GM12892 (cell line): Measurements from ENCODE around the gene OR10C1.

ENCODE experiments used
- DNase-seq: peaks from one replicate; pipeline ENCODE4 v3.0.0; 2011; ENCODE audit not compliant: insufficient read length
- FAIRE-seq: peaks from 2 replicates; lab custom pipeline; 2011; peaks lifted over from hg19 to GRCh38; lab: Jason Lieb, UNC
- POLR2A ChIP-seq: IDR thresholded peaks from 2 replicates; pipeline ENCODE4 v1.6.1; 2011; ENCODE audit warnings: low read depth, low read length, control low read depth
- POLR2AphosphoS5 ChIP-seq: IDR thresholded peaks from 2 replicates; pipeline ENCODE4 v1.6.1; 2011; ENCODE audit warnings: low read depth, low read length, control low read depth
- TAF1 ChIP-seq: IDR thresholded peaks from 2 replicates; pipeline ENCODE4 v1.6.1; 2011; ENCODE audit warnings: low read depth, mild to moderate bottlenecking, control low read depth, low read length, borderline replicate concordance

The OR10C1 gene

GRCh38 chr6:29479560-29479959 lies 40.5 kb downstream of the OR10C1 start:
- no peak for TF ChIP-seq TAF1
- TF ChIP-seq POLR2A: no peak
- no peak for TF ChIP-seq POLR2AphosphoS5
- FAIRE-seq: no peak
- no peak for DNase-seq

DNA sequence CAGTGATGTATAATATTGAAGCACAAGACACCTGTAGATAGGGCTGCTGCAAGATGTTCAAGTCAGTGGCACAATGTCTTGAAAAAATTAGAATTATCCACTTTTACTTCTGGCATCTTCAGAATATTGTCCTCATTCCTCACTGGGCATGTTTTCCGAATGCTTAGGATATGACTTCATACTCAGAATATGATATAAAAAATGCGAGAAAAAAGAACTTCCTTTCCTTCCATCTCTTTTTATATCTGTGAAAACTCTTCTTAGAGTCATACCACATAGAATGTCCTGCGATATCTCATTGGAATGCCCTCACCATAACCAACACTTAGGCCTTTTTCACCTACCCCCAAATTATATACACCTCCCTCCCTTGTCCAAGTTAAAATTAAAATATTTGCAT lies 44.1 kb downstream of the OR10C1 start:
- TF ChIP-seq POLR2A (no peak), POLR2AphosphoS5 (no peak), TAF1 (no peak)
- FAIRE-seq: no peak
- no peak for DNase-seq

GRCh38 chr6:29483735-29484134 lies 44.6 kb downstream of the OR10C1 start:
- DNase-seq: no peak
- no peak for TF ChIP-seq POLR2AphosphoS5
- TF ChIP-seq TAF1: no peak
- no peak for TF ChIP-seq POLR2A
- no peak for FAIRE-seq

DNA sequence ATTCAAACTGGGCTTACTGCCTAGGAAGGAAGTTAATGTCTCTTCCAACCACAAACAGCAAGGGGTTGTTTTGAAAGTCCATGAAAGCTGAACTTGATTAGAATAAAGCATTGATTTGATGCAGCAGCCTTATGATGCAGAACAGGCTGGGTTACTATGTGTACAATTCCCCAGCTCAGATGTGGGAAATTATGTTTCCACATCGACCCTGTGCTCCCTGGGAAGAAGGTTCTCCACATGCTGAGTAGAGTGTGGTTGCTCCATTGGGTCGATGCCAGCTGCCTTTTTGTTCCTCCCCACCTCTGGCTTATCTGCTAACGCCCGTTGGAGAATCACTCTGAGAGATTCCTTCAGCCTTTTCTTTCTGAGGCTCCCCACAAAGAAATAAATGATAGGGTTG lies 47.5 kb downstream of the OR10C1 start:
- DNase-seq: no peak
- FAIRE-seq: no peak
- TF ChIP-seq POLR2AphosphoS5: no peak
- TF ChIP-seq POLR2A: no peak
- TF ChIP-seq TAF1: no peak

DNA sequence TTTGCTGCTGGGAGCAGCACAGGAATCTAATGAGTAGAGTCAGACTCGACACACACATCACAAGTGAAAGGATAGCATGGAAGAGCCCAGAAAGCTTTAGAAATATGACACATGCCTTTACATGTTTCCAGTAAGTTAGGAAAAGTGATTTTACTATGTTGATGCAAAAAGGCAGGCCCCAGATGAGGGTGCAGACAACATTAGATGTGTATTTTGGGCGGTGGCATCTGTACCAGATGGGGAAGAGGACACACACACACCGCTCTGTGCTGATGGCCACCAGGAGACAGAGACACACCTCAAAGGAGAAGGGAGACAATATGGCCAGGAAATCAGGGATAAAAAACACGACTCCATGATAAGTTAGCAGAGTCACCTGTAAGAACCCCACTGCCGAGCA lies 48.0 kb downstream of the OR10C1 start:
- TF ChIP-seq TAF1 (no peak), POLR2AphosphoS5 (no peak), POLR2A (no peak)
- FAIRE-seq (no peak), DNase-seq (no peak)

- TF ChIP-seq TAF1: no peak
- TF ChIP-seq POLR2AphosphoS5: no peak
- TF ChIP-seq POLR2A: no peak
- FAIRE-seq (no peak), DNase-seq (no peak)
These were observed 48.6 kb downstream of the OR10C1 start, which contains the start of gene MAS1L for GRCh38 chr6:29487660-29488059. Gene MAS1L, minus strand, starts transcription at chr6:29487956. Its CDS starts 54 bp downstream, at chr6:29487902.

DNA sequence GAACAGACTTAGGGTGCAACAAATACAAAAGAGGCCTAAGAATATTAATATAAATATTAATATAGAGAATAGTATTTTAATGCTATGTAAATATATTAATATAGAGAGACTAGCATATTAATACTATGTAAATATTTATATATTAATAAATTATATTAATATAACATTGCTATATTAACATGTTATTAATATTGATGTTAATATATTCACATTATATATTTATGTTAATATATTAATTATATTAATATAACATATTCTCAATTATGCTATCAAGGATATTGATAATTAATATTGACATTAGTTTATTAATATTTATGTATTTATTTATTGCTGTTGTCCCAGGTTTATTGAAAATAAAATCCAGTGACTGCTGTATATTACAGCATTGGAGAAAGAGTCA lies 49.8 kb downstream of the OR10C1 start:
- FAIRE-seq (no peak), DNase-seq (no peak)
- TF ChIP-seq TAF1: no peak
- TF ChIP-seq POLR2A: no peak
- TF ChIP-seq POLR2AphosphoS5: no peak

GRCh38 chr6:29489286-29489685 lies 50.2 kb downstream of the OR10C1 start:
- FAIRE-seq: no peak
- no peak for DNase-seq
- TF ChIP-seq TAF1: no peak

GRCh38 chr6:29490055-29490454 lies 50.9 kb downstream of the OR10C1 start:
- DNase-seq (no peak), FAIRE-seq (no peak)
- no peak for TF ChIP-seq POLR2AphosphoS5
- no peak for TF ChIP-seq TAF1
- no peak for TF ChIP-seq POLR2A

DNA sequence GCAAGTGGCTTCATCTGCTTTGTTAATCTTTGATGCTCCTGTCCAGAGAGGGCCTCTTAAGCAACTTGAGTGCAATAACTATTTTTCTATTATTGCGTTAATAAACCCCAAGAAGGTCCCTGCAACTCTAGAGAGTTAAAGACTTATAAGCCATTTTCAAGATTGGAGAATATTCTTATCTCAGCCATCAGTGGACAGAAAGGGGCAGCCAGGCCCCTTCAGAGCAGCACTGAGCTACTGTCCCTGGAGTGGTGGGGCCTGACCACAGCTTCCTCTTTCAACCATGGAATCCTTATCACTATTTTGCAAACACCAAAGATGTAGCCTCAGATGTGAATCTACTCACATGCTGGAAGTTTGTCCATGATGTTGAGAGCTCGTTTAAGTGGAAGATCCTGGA lies 51.4 kb downstream of the OR10C1 start:
- FAIRE-seq (no peak), DNase-seq (no peak)
- TF ChIP-seq POLR2AphosphoS5: no peak
- no peak for TF ChIP-seq POLR2A
- TF ChIP-seq TAF1: no peak
